GM19023 (cell line): Measurements from ENCODE around the gene NBAS.
A peak's percentile ranks its signal among the peaks of the same experiment; 100 is the strongest.

Experiments used
- ATAC-seq: cut with Tn5 transposase; IDR thresholded peaks from one replicate; pipeline ENCODE4 v1.9.1; 2021; ENCODE audit warnings: mild to moderate bottlenecking, moderate library complexity; ENCODE audit not compliant: unreplicated experiment

Gene NBAS

DNA sequence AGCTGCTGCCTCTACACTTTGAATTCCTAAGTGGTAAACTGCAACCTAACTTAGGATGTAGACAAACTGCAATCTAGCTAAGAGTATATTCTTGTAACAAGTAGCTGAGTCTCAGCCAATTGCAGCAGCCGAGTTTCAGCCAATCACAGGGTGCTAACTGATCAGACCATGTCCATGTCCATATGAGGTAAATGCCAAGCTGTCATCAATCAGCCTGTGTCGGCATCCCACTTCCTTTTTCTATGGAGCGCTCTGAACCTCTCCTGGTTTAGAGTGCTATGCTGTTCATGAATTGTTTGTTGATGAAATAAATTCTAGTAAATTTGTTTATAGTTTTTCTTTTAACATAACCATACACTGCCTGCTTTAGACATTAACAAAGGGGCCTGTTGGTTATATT is 408.8 kb downstream of the NBAS start:
- no peak for ATAC-seq

DNA sequence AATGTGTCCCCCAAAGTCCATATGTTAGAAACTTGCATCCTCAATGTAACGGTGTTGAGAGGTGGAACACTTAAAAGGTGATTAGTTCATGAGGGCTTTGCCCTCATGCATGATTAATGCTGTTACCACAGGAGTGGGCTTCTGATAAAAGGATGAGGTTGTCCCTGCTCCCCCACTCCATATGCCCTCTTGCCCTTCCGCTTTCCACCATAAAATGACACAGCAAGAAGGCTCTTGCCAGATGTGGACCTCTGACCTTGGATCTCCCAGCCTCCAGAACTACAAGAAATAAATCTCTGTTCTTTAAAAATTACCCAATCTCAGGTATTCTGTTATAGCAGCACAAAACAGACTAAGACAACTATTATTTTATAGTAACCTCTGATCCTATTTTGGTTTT is 412.1 kb downstream of the NBAS start:
- ATAC-seq, result no peak

DNA sequence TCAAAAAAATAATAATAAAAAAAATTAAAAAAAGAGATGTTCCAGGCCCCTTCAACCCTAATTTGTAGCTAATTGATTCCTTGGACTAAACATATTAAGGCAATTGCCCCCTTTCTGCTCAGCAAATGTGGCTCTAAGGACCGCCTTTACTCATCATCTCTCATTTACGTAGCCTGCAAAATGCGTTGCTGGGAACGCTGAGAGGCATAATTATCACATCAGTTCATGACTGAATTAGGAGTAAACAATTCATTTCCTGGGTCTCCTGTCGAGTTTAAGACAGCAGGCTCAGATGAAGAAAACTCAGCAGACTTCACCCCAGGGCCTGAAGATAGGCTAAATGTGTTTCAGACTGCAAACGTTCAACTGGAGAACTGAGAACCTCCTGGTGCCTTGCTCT is 413.5 kb downstream of the NBAS start:
- no peak for ATAC-seq

DNA sequence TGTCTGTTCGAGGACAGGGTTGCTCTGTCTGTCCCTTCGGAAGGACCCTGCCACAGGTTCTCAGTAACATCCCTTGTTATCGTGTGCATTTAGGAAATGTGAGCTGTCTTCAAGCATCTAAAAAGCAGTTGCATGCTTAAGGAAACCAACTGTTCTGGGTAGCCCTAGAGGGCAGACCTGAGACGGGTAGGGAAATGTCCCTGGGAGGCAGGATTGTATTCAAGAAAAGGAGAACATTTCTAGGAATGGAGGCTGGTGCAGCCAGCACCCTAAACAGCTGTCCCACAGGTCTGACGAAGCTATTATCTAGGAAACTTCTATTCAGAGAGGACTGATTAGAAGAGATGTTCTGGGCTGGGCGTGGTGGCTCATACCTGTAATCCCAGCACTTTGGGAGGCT is 414.2 kb downstream of the NBAS start:
- ATAC-seq, result no peak

DNA sequence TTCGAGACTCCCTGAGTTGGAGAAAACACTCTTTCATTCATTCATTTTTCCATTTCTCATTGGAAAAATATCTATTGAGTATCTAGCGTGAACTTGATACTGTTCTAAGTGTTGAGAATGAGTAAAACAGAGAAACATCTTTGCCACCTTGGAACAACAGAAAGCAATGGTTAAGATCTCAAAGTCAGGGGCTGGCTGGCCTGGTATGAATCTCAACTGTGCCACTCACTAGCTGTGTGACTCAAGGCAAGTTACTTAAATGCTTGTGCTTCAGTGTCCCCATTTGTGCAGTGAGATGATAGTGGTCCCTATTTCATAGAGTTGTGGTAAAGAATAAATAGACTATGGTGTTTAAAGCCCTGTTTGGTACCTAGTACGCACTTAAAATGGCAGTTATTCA is 415.2 kb downstream of the NBAS start:
- no peak for ATAC-seq

DNA sequence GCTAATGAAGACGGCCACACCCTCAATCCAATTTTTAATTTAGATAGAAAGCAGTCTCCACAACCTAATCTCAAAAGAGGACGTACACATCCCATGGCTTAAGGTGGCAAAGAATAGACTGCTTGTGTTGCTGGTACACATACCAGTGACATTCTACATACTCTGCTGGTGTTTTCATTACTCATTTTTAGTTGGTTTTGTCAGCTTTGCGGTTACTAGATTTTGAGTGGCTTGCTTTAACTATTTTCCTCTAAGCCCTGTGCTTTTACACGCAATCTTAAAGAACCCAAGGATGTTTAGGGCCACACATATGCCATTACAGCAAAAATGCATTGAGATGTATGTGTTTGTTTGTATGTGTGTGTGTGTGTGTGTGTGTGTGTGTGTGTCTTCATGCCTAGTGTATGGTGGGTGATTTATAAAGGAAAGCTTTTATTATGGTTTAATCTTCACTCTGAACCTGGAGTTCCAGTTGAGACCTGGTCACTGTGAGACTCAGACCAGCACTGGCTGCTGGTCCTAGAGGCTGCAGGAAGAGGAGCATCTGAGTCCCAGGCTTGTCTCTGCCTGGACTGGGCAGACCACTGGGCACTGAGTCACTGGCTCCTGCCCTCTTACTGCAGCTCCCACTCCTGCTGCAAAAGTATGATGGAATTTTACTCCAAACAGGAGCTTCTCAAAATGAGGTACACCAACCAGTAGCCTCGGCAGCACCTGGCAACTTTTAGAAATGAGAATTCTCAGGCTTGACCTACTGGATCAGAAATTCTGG is 415.9 kb downstream of the NBAS start:
- no peak for ATAC-seq

DNA sequence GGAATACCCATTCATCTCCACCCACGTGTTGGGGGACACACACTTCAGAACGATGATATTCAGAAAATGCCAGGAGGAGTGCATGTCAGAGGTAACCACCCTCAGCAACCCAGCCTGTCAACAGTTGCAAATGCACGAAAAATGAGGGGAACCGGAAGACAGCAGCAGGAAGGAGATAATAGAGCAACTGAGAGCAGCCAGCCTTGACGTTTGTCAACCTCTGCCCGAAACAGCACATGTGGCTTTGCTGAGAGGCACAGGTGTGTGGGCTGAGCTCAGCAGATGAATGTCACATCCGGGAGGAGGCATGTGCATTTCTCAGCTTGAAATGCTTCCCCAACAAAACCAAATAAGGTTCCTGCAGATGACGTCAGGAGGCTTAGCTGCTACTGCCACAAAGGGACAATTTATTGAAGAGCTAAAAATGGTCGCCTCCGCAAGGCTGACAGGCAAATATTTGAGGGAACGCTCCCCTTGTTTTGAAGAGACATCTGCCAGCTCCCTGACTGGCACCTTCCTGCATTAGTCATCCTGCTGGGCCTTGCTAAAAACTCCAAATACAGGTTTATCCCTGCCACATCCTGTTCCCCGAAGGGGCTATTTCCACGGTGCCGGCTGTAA is 419.0 kb downstream of the NBAS start:
- peak; percentile 100 for ATAC-seq

DNA sequence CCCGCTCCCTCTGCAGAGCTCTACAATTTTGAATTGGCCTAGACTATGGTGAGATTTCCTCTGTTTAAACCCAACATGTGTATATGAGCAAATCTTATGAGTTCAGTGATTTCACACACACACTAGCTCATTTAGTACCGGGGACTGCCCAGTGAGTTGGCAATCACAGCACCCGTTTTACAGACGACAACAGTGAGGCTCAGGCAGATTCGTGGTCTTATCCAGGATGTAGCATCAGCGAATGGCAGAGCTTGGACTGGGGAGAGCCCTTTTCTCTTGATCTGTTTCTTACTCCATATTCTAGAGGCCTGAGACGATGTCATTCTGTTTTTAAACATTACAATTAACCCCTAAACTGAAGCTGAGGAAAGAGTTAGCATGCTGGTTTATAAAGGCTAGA is 419.9 kb downstream of the NBAS start:
- no peak for ATAC-seq

DNA sequence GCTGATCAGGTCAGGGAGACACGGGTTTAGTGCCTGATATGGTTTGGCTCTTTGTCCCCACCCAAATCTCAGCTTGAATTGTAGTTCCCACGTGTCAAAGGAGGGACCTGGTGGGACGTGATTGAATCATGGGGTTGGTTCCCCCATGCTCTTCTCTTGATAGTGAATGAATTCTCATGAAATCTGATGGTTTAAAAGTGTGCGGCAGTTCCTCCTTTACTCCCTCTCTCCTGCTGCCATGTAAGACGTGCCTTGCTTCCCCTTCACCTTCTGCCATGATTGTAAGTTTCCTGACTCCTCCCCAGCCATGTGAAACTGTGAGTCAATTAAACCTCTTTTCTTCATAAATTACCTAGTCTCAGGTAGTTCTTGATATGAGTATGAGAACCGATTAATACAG is 424.5 kb downstream of the NBAS start:
- no peak for ATAC-seq

DNA sequence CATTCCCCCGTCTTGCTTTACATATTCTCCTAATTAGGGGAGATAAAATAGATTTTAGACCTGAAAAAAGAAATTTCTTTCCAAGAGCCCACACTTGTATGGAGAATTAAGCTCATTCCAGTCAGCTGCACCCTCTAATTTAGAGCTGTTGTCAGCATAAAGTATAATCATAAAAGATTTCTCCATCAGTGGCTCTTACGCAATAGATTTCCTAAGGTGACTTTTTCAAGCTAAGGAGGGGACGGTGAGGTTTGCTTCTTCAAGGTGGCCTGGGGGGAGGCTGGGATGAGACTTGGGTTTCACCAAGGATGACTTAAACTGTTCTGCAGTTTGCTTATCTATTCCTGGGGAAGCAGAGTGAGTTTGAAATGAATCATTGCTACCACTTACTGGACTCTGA is 426.2 kb downstream of the NBAS start:
- ATAC-seq, result no peak

DNA sequence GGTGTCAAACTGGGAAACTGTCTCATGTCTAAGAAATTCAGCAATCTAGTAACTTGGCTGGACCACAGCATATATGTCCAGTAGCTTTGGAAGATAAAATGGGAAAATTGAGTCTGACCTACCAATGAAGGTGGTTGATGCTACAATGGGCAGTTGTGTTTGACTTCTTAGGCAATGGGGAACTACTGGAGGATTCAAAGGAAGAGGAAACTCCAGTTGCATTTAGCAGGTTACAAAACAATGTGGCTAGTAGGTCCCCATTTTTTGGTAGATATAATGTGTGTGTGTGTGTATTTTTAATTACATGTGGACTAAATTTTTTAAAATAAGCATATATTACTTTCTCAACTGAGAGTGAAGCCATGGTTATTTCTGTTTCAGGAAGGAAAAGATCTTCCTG is 427.7 kb downstream of the NBAS start:
- ATAC-seq, result no peak

DNA sequence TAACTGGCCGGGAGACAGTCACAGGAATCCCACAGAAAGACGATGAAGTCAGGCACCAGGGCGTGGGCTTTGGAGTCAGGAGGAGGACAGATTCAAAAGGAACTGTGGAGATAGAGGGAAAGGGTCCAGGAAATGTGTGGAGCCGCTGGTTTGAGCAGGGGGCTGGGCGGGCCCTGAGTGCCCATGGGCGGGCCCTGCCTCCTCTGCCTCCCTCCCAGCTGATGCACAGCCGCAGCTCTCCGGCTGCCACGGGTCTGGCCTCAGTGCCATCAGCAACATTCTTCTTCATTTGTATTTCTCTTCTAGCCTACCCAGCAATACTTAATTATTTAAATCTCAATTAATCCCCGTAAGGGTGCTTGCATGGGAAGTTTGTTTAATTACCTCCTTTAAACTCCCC is 432.3 kb downstream of the NBAS start:
- no peak for ATAC-seq

DNA sequence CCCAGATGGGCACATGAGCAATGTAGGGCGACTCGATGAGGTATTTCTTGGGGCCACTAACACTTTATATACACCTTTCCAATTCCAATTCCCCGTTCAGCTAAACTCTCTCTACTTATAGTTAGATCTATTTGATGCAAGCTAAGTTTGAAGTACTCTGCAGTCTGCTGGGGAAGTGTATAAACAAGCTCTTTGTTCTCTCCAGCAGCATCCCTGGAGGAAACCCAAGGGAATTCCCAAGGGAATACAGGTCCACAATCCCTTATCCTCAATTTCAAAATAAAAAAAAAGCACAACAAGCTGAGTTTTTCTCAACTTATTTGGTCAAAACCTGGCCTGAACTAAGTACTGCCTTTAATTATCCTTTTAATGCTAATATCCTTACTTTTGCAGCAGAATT is 433.3 kb downstream of the NBAS start:
- ATAC-seq, result no peak

DNA sequence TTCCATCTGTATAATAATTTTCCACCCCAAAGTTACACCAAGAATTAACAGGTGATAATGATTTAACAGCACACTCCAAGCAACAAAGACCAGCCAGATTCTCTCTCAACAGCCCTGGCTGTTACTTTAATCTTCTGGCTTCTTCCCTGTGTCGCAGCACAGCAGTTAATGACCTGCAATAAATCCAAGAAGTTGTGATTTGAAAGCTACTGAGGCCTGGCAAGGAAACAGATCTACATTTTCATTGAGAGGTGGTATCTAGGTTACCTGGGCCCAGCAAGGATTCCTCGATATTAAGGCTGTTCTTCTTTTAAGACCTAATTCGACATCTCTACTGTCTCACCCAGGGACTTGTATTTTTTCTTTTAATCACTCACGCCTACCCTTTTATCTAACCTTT is 433.8 kb downstream of the NBAS start:
- no peak for ATAC-seq

DNA sequence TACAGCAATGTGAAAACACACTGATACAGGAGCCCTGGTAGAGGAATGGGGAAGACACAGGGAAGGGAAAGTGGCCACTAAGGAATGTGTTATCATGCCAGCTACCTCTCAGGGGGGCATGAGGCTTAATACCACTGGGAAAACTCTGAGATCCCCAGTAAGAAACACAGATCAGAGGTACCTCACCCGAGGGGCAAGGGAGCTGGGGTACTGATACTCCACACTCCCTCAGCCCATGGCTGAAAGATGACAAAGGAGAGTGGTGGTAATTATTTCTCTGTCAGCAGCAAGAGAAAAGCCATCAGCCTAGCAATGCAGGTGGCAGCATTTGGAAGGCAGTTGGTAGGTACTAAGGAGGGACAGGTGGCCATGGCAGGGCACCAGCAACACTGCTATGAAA is 434.8 kb downstream of the NBAS start:
- no peak for ATAC-seq

DNA sequence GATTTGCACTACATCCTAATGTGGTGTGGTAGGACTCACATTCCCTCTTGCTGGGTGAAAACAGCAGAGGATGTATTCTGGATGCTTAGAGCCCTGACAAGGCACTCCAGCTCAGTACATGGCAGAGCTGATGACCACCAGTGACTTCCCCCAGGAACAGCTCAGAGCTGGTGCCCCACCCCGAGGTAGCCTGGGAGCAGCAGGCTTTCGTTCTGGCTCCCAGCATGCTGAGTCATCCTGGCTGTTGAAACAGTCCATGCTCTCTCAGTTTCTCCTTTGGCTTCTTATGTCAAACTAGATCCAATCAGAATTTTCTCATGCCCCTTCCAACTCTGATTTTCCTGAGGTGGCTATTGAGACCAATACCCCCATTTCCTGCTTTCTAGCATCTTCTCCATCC is 438.2 kb downstream of the NBAS start:
- ATAC-seq, result no peak

DNA sequence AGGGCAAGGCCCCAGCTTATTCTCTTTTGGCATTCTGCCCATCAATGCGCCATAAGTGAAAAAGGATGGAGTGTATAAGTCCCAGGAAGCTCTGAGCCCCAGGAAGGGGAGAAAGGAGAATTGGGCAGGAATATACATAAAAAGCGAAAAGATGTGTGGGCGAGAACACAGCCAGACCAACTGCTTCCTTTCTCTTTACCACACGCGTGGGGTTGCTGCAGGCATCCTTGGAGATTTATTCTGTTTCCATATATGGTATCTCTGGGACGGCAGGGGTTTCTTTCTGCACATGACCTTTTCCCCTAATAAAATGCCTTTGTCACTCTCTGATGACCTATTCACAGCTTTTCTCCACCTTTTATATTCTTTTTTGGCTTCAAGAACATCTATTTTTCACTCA is 440.5 kb downstream of the NBAS start:
- no peak for ATAC-seq

DNA sequence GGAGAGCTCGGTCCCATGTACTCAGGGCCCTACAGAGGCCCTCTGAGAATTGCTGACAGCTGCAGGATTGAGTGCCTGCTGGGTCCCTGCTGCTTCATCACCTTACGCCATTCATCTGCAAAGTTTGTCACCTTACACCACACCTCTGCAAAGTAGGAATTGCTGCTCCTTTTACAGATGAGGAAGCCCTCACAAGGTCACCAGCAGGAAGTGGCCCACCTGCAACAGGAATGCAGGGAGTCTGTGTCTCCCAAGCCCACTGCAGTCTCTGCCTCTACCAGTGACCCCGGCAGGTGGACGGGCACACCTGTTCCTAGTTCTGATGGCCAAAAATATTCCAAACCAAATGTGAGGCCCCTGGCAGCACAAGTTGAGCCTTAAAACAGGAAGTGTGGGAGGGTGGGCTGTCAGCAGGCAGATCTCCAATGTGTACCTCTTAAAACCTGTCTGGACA is 441.4 kb downstream of the NBAS start:
- no peak for ATAC-seq

DNA sequence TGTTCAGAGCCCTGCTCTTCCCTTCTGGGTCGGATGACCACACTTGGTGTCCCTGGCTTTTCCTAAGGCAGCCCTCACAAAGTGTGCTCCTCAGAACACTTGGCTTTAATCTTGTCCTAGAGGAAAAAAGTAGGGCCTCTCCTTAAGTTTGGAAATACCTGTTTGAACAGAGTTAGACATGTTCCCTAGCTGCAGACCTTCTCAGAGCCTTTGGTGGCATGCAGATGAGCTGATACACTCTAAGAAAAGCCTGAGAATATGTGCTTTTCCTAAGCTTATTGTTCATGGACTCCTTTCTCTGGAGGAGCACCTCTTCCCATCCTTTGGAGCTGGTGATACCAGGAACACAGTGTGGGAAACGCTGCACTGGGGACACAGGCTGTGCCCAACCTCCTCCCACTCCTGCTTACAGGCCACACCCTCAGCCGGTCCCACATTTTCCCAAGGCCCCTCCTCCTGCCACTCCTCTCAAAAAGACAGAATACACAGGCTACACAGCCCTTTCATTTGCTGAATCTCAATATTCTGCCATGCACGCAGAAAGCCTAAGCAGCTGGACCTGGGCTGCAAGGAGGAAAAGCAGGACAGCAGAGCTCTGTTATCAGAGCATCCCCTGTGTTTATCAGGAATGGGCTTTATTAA is 443.6 kb downstream of the NBAS start:
- ATAC-seq, result no peak
